HL-60 (cell line): Measurements from ENCODE around the gene HLX.

Experiments
- DNase-seq, 2 experiments: peaks; one replicate each; pipeline ENCODE4 v3.0.0-alpha.2; 2010 to 2020; ENCODE audit warnings: low read depth in 1 of 2, low spot score in 1 of 2
- H3K27ac ChIP-seq: fragments of 250-450 bp; sonication (Bioruptor Pico); replicated peaks from 2 replicates; pipeline ENCODE4 v1.5.1; 2020; ENCODE audit warnings: mild to moderate bottlenecking, moderate library complexity
- H3K27me3 ChIP-seq: fragments of 250-450 bp; sonication (Bioruptor Pico); 2 replicates; pipeline ENCODE4 v1.5.1; 2021; ENCODE audit warnings: mild to moderate bottlenecking, moderate library complexity; ENCODE audit not compliant: insufficient read depth, poor library complexity, severe bottlenecking
- H3K4me3 ChIP-seq: replicated peaks from 2 replicates; pipeline ENCODE4 v1.5.1; 2011; ENCODE audit warnings: mild to moderate bottlenecking, control low read depth, low read length; ENCODE audit not compliant: insufficient read depth
- GABPA ChIP-seq: IDR thresholded peaks from 2 replicates; pipeline ENCODE4 v1.6.1; 2012; ENCODE audit warnings: low read depth
- POLR2AphosphoS5 ChIP-seq: IDR thresholded peaks from 2 replicates; pipeline ENCODE4 v1.6.1; 2012; ENCODE audit warnings: low read depth
- REST ChIP-seq: IDR thresholded peaks from 2 replicates; pipeline ENCODE4 v1.6.1; 2012; ENCODE audit warnings: low read depth; ENCODE audit not compliant: insufficient replicate concordance
- SPI1 ChIP-seq: IDR thresholded peaks from 2 replicates; pipeline ENCODE4 v1.6.1; 2012; ENCODE audit warnings: low read depth, mild to moderate bottlenecking, borderline replicate concordance
- TF ChIP-seq, protein P1 (sequence below): IDR thresholded peaks from one replicate; pipeline ENCODE4 v1.5.1; 2011; ENCODE audit warnings: low read length, control low read depth, inconsistent platforms; ENCODE audit not compliant: insufficient read depth

Gene HLX

DNA sequence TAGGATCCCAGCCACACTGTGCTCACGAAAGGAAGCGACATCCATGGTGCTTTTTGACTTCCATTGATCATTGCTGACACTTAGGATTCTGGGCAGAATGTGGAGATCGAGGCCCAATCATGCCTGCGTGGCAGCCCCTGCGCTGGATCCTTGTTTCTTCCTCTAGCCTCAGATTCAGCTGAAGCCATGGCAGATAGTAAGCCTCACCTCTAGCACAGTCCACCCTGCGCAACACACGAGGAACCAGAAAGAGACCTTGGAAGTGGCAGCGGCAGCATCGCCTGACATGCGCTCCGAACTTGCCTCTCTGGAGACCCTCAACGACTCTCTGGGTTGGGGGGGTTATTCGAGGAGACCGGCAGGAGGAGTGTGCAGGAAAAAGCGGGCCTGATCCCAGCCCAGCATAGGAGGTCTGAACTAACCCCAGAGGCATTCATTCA is 10.6 kb downstream of the HLX start:
- peaks cover 2% of the 10 kb centered on the region for H3K27me3 ChIP-seq
- DNase-seq, result no peak
- H3K4me3 ChIP-seq, result no peak overlapping the region
- H3K27ac ChIP-seq, result no peak overlapping the region
- TF ChIP-seq POLR2AphosphoS5 (no peak), GABPA (no peak), REST (no peak), SPI1 (no peak)
- TF ChIP-seq, protein P1, sequence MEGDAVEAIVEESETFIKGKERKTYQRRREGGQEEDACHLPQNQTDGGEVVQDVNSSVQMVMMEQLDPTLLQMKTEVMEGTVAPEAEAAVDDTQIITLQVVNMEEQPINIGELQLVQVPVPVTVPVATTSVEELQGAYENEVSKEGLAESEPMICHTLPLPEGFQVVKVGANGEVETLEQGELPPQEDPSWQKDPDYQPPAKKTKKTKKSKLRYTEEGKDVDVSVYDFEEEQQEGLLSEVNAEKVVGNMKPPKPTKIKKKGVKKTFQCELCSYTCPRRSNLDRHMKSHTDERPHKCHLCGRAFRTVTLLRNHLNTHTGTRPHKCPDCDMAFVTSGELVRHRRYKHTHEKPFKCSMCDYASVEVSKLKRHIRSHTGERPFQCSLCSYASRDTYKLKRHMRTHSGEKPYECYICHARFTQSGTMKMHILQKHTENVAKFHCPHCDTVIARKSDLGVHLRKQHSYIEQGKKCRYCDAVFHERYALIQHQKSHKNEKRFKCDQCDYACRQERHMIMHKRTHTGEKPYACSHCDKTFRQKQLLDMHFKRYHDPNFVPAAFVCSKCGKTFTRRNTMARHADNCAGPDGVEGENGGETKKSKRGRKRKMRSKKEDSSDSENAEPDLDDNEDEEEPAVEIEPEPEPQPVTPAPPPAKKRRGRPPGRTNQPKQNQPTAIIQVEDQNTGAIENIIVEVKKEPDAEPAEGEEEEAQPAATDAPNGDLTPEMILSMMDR, result no peak

GRCh38 chr1:220890602-220891001 is 11.4 kb downstream of the HLX start:
- H3K4me3 ChIP-seq, result no peak overlapping the region
- H3K27me3 ChIP-seq, result peaks cover 2% of the 10 kb centered on the region
- no peak overlapping the region for H3K27ac ChIP-seq

DNA sequence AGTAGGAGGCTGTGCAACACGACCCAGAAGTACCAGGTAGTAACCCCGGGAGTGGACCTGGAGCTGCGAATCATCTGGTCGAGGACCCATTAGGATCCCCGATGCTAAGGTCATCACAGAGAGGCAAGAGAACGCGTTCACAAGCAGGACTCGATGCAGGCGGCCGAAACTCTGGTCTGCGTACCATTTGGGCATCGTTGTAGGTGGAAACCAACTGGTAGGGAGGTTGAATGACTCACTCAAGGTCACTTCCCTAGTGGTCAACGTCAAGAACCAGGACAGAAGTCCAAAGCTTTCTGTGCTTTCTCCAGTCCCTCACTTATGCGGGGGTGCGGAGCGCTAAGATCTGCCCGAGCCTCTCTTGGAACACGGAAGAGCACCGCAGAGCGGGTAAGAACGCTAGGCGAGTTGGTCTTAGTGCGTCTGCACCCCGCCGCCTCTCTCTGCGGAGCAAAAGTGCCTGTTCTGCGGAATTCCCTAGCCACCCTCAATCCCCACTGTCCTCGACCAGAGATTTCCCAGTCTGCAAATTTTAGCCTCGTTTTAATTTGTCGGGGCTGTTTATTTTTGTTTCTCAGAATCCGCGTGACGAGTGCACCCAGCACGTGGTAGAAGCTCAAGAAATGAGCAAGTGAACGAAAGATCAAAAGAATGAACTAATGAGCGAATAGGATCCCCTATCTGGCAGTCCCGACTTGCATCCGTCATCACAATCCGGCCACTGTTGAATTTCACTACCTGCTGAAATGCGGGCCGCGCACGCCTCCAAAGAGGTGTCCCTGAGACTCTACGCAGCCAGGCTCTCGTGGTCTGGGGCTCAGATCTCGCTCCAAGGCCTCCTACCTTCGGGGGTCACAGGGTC is 12.2 kb downstream of the HLX start:
- Histone ChIP-seq H3K4me3 (no peak overlapping the region), H3K27ac (no peak overlapping the region), H3K27me3 (peaks cover 2% of the 10 kb centered on the region)
- no peak for DNase-seq
- TF ChIP-seq REST (no peak), GABPA (no peak), SPI1 (no peak), POLR2AphosphoS5 (no peak)
- TF ChIP-seq, protein P1, result no peak

More at GRCh38 chr1:220890602-220891001, 11.4 kb downstream of the HLX start:
- no peak for DNase-seq
- TF ChIP-seq, protein P1, result no peak
- TF ChIP-seq GABPA (no peak), REST (no peak), POLR2AphosphoS5 (no peak), SPI1 (no peak)
